Measurements from ENCODE around the gene RNF207.

GRCh38 chr1:6202256-6202655, 3.7 kb upstream of the RNF207 start:
- TF ChIP-seq CTCF (IDR thresholded peaks at IDR 0.05) (no peak), POLR2A (IDR thresholded peaks at IDR 0.05) (no peak)
